Measurements from ENCODE around the gene CNOT6L.

DNA sequence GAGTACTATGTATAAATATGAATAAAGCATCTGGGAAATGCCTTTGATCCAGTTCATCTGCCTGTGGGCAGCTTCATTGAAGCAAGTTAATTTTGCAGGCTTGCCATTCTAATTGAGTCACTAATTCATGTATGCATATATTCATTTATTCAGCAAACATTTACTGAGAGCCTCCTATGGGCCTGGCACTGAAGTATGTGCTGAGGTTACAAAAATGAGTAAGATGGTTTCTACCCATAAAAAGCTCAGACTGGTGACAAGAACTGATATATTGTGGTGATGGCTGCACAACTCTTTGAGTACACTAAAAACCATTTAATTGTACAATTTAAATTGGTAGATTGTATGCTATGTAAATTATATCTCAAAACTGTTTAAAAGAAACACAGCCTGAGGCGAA is 42.3 kb upstream of the CNOT6L start:
- TF ChIP-seq, protein P1, sequence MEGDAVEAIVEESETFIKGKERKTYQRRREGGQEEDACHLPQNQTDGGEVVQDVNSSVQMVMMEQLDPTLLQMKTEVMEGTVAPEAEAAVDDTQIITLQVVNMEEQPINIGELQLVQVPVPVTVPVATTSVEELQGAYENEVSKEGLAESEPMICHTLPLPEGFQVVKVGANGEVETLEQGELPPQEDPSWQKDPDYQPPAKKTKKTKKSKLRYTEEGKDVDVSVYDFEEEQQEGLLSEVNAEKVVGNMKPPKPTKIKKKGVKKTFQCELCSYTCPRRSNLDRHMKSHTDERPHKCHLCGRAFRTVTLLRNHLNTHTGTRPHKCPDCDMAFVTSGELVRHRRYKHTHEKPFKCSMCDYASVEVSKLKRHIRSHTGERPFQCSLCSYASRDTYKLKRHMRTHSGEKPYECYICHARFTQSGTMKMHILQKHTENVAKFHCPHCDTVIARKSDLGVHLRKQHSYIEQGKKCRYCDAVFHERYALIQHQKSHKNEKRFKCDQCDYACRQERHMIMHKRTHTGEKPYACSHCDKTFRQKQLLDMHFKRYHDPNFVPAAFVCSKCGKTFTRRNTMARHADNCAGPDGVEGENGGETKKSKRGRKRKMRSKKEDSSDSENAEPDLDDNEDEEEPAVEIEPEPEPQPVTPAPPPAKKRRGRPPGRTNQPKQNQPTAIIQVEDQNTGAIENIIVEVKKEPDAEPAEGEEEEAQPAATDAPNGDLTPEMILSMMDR (conservative IDR thresholded peaks at IDR 0.05): no peak
- no peak for TF ChIP-seq ZFX (IDR thresholded peaks at IDR 0.05)

Data from C4-2B (cell line).